HK-2 (cell line): ENCODE data around the gene WDR37.
"Not testable (repeated sequence)": the region's sequence is repeated elsewhere in the genome, so short reads cannot be mapped to it uniquely, and the experiment has no call there.

Experiments used
- DNase-seq: peaks from one replicate; pipeline ENCODE4 v3.0.0-alpha.2; 2018; ENCODE audit not compliant: unreplicated experiment

Gene WDR37

GRCh38 chr10:1043532-1043995 lies 12.6 kb upstream of the WDR37 start:
- no peak for DNase-seq

- no peak for DNase-seq
Measured at GRCh38 chr10:1044146-1044545, 12.0 kb upstream of the WDR37 start.

- DNase-seq: no peak
Measured at GRCh38 chr10:1044964-1045363, 11.2 kb upstream of the WDR37 start.

GRCh38 chr10:1045415-1045814 lies 10.8 kb upstream of the WDR37 start:
- no peak for DNase-seq

GRCh38 chr10:1047937-1048336 lies 8.2 kb upstream of the WDR37 start:
- no peak for DNase-seq

GRCh38 chr10:1048349-1048731 lies 7.8 kb upstream of the WDR37 start:
- no peak for DNase-seq

- DNase-seq: peak; percentile 95
Measured at GRCh38 chr10:1048732-1049424, 7.3 kb upstream of the WDR37 start, which contains the start of gene IDI1. Gene IDI1, minus strand, starts transcription at chr10:1049119. Its CDS starts 116 bp downstream, at chr10:1049003.

- DNase-seq: no peak
Measured at GRCh38 chr10:1049425-1049958, 6.7 kb upstream of the WDR37 start.

GRCh38 chr10:1050145-1050544 lies 6.0 kb upstream of the WDR37 start:
- DNase-seq: no peak

GRCh38 chr10:1050554-1050953 lies 5.6 kb upstream of the WDR37 start:
- DNase-seq: no peak

- DNase-seq: no peak
Measured at GRCh38 chr10:1054684-1055083, 1.5 kb upstream of the WDR37 start.

GRCh38 chr10:1057106-1057657 lies 997 bp downstream of the WDR37 start:
- peak; percentile 10 for DNase-seq

- no peak for DNase-seq
Measured at GRCh38 chr10:1058017-1058416, 1.8 kb downstream of the WDR37 start.

- DNase-seq: no peak
Measured at GRCh38 chr10:1059902-1060301, 3.7 kb downstream of the WDR37 start.

- DNase-seq: no peak
Measured at GRCh38 chr10:1061930-1062774, 6.0 kb downstream of the WDR37 start.

GRCh38 chr10:1063232-1063865 lies 7.2 kb downstream of the WDR37 start:
- no peak for DNase-seq

GRCh38 chr10:1064964-1065247 lies 8.7 kb downstream of the WDR37 start:
- no peak for DNase-seq

- not testable (repeated sequence) for DNase-seq
Measured at GRCh38 chr10:1066734-1067133, 10.5 kb downstream of the WDR37 start.

- no peak for DNase-seq
Measured at GRCh38 chr10:1068380-1069361, 12.5 kb downstream of the WDR37 start.

GRCh38 chr10:1070919-1071318 lies 14.7 kb downstream of the WDR37 start:
- DNase-seq: no peak
